HepG2 (cell line): ENCODE data around the gene NFATC3. TPM values are rescaled to one million over a fixed set of nuclear protein-coding genes. Genes with fewer than 3 reads are reported as not detected.

Experiments used
- AGO2 ChIP-seq: fragments of 200-400 bp; formaldehyde crosslinking; optimal IDR thresholded peaks from 2 replicates; pipeline ENCODE3; 2017; ENCODE audit warnings: mild to moderate bottlenecking, low read depth, low read length, moderate library complexity
- AKNA ChIP-seq: sonication (generic); formaldehyde crosslinking; IDR thresholded peaks from 2 replicates; pipeline ENCODE4 v1.4.0; 2020; ENCODE audit warnings: missing genetic modification reagents, borderline replicate concordance
- ATF1 ChIP-seq: IDR thresholded peaks from 2 replicates; pipeline ENCODE4 v1.6.1; 2016; ENCODE audit warnings: mild to moderate bottlenecking, control low read depth
- EED ChIP-seq: sonication (generic); formaldehyde crosslinking; IDR thresholded peaks from 2 replicates; pipeline ENCODE4 v1.5.0; 2020; ENCODE audit warnings: mild to moderate bottlenecking, missing genetic modification reagents
- HNRNPL ChIP-seq: fragments of 200-400 bp; formaldehyde crosslinking; IDR thresholded peaks from 2 replicates; pipeline ENCODE4 v1.6.1; 2017; ENCODE audit warnings: mild to moderate bottlenecking, low read depth, low read length
- HNRNPUL1 ChIP-seq: fragments of 200-400 bp; formaldehyde crosslinking; IDR thresholded peaks from 2 replicates; pipeline ENCODE4 v1.6.1; 2017; ENCODE audit warnings: low read depth, mild to moderate bottlenecking, low read length, moderate library complexity
- JARID2 ChIP-seq: sonication (generic); formaldehyde crosslinking; IDR thresholded peaks from 2 replicates; pipeline ENCODE4 v1.8.1; 2023; ENCODE audit warnings: missing genetic modification reagents, inconsistent platforms; ENCODE audit not compliant: insufficient replicate concordance
- MIER2 ChIP-seq: IDR thresholded peaks from 2 replicates; pipeline ENCODE4 v1.6.1; 2016; ENCODE audit warnings: missing biosample characterization, missing genetic modification reagents
- SALL2 ChIP-seq: sonication (generic); formaldehyde crosslinking; IDR thresholded peaks from 2 replicates; pipeline ENCODE4 v1.8.1; 2023; ENCODE audit warnings: mild to moderate bottlenecking, missing genetic modification reagents, inconsistent platforms
- TFDP2 ChIP-seq: sonication (generic); formaldehyde crosslinking; IDR thresholded peaks from 2 replicates; pipeline ENCODE4 v1.4.0; 2020; ENCODE audit warnings: missing genetic modification reagents
- TGIF2 ChIP-seq: IDR thresholded peaks from 2 replicates; pipeline ENCODE4 v1.6.1; 2016; ENCODE audit warnings: control low read depth, missing compliant biosample characterization
- ZNF33B ChIP-seq: sonication (generic); formaldehyde crosslinking; IDR thresholded peaks from 2 replicates; pipeline ENCODE4 v1.5.1; 2020; ENCODE audit warnings: mild to moderate bottlenecking, missing genetic modification reagents
- ZNF556 ChIP-seq: sonication (generic); formaldehyde crosslinking; IDR thresholded peaks from 2 replicates; pipeline ENCODE4 v1.4.0; 2020; ENCODE audit warnings: mild to moderate bottlenecking, missing genetic modification reagents, borderline replicate concordance
- ZNF564 ChIP-seq: sonication (generic); formaldehyde crosslinking; IDR thresholded peaks from 2 replicates; pipeline ENCODE4 v1.8.1; 2023; ENCODE audit warnings: mild to moderate bottlenecking, missing genetic modification reagents
- ZNF614 ChIP-seq: IDR thresholded peaks from 2 replicates; pipeline ENCODE4 v1.6.1; 2018; ENCODE audit warnings: missing biosample characterization, missing genetic modification reagents, inconsistent platforms, borderline replicate concordance
- ZNF792 ChIP-seq: IDR thresholded peaks from 2 replicates; pipeline ENCODE4 v1.6.1; 2016
- ZNF841 ChIP-seq: sonication (generic); formaldehyde crosslinking; IDR thresholded peaks from 2 replicates; pipeline ENCODE4 v1.8.1; 2023; ENCODE audit warnings: missing genetic modification reagents, borderline replicate concordance
- polyA plus RNA-seq, 8 experiments: library from polyadenylated mRNA; depleted of rRNA in 3 of 8; stranded (reverse) in 7 of 8; unstranded in 1 of 8; fragments of >200 nt; fragmentation: Illumina TruSeq in 4 of 8; extraction: Trizol in 4 of 8; gene quantifications; 2 replicates each; pipeline versions ENCODE4 v1.2.1 to v1.2.3, GENCODE V29; 2011 to 2016; ENCODE audit warnings: low read depth in 4 of 8, missing spikeins in 1 of 8, mixed read lengths in 1 of 8; ENCODE audit not compliant: insufficient read depth in 1 of 8
- total RNA-seq, 5 experiments: library from RNA; depleted of rRNA; stranded (reverse); fragments of >200 nt; fragmentation: Illumina TruSeq; extraction: Trizol; gene quantifications; 2 replicates each; pipeline ENCODE4 v1.2.3, GENCODE V29; 2016; ENCODE audit warnings: low read depth in 1 of 5
- TF ChIP-seq, protein P1 (sequence below): IDR thresholded peaks from 2 replicates; pipeline ENCODE4 v1.6.1; 2012; ENCODE audit warnings: inconsistent platforms
- TF ChIP-seq, protein P2 (sequence below): sonication (generic); formaldehyde crosslinking; IDR thresholded peaks from 2 replicates; pipeline ENCODE4 v1.8.1; 2023; ENCODE audit warnings: mild to moderate bottlenecking, moderate library complexity, missing genetic modification reagents
- TF ChIP-seq, protein P3 (sequence below): sonication (generic); formaldehyde crosslinking; conservative IDR thresholded peaks from 2 replicates; pipeline ENCODE4 v1.4.0; 2020; ENCODE audit warnings: missing genetic modification reagents

NFATC3 gene
- total and polyA plus RNA-seq, 2 of the 13 experiments (the other 11 are each of a cell fraction or from before 2014, with no cell fraction given) = 52.6 to 62.7 TPM

GRCh38 chr16:68257906-68258800, 173.0 kb downstream of the NFATC3 start (continued):
- TF ChIP-seq AKNA (no peak), ZNF556 (CRISPR knock-in tag) (peak; percentile 47; the same call in 1 of the 2 replicates), ZNF792 (CRISPR knock-in tag) (peak; percentile 96), AGO2 (no peak), TGIF2 (peak; percentile 89; the same call in 1 of the 2 replicates), JARID2 (no peak), EED (CRISPR knock-in tag) (no peak), HNRNPL (0 out of 2 replicates have a peak, but pooled peaks have one; percentile 72), ZNF841 (CRISPR knock-in tag) (no peak), ZNF614 (CRISPR knock-in tag) (peak; percentile 88; the same call in 1 of the 2 replicates), ATF1 (no peak), HNRNPUL1 (no peak), ZNF33B (CRISPR knock-in tag) (no peak), TFDP2 (peak; percentile 74), SALL2 (no peak; the same call in 1 of the 2 replicates), ZNF564 (CRISPR knock-in tag) (peak; percentile 64; the same call in 1 of the 2 replicates), MIER2 (CRISPR knock-in tag) (peak; percentile 48)
- TF ChIP-seq, protein P1, sequence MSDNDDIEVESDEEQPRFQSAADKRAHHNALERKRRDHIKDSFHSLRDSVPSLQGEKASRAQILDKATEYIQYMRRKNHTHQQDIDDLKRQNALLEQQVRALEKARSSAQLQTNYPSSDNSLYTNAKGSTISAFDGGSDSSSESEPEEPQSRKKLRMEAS = peak; percentile 98
- TF ChIP-seq, protein P2, sequence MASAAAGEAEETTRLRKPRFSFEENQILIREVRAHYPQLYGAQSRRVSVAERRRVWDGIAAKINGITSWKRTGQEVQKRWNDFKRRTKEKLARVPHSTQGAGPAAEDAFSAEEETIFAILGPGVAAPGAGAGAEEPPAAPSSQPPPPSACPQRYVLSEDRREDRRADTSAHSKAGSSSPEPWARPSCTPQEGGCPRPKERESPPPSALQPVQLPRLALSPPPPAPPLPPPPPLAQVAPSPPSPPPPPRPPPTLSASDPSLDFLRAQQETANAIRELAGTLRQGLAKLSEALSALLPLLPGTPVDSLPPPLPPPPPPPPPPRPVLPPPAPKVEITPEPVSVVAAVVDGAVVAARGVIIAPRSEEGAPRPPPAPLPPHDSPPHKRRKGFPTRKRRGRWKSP (CRISPR knock-in tag) = peak; percentile 64; the same call in 1 of the 2 replicates
- TF ChIP-seq, protein P3, sequence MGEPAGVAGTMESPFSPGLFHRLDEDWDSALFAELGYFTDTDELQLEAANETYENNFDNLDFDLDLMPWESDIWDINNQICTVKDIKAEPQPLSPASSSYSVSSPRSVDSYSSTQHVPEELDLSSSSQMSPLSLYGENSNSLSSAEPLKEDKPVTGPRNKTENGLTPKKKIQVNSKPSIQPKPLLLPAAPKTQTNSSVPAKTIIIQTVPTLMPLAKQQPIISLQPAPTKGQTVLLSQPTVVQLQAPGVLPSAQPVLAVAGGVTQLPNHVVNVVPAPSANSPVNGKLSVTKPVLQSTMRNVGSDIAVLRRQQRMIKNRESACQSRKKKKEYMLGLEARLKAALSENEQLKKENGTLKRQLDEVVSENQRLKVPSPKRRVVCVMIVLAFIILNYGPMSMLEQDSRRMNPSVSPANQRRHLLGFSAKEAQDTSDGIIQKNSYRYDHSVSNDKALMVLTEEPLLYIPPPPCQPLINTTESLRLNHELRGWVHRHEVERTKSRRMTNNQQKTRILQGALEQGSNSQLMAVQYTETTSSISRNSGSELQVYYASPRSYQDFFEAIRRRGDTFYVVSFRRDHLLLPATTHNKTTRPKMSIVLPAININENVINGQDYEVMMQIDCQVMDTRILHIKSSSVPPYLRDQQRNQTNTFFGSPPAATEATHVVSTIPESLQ (CRISPR knock-in tag) = no peak
